Parietal lobe (tissue), 2 donors: ENCODE data around the gene GRIN1. TPM values are rescaled to one million over a fixed set of nuclear protein-coding genes. Genes with fewer than 3 reads are reported as not detected.

Source experiments
- small RNA-seq: library from RNA; depleted of rRNA; stranded (forward); fragments of <200 nt; gene quantifications from one replicate; pipeline ENCODE3, GENCODE V24; 2014; ENCODE audit warnings: low replicate concordance
- total RNA-seq: library from RNA; depleted of rRNA; stranded (reverse); fragments of >200 nt; gene quantifications from one replicate; pipeline ENCODE4 v1.2.3, GENCODE V29; 2014

The GRIN1 gene
- 63.5 TPM for total RNA-seq

DNA sequence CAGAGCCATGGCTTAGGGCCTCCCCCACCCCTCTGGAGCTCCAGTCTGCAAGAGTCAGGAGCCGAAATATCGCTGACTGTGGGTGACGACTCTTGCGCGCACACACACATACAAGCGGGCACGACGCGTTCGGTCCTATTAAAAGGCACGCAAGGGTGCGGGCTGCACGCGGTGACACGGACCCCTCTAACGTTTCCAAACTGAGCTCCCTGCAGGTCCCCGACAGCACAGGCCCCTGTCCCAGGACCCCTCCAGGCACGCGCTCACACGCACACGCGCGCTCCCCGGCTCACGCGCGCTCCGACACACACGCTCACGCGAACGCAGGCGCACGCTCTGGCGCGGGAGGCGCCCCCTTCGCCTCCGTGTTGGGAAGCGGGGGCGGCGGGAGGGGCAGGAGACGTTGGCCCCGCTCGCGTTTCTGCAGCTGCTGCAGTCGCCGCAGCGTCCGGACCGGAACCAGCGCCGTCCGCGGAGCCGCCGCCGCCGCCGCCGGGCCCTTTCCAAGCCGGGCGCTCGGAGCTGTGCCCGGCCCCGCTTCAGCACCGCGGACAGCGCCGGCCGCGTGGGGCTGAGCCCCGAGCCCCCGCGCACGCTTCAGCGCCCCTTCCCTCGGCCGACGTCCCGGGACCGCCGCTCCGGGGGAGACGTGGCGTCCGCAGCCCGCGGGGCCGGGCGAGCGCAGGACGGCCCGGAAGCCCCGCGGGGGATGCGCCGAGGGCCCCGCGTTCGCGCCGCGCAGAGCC is at the start of gene GRIN1:
Gene GRIN1, plus strand, starts transcription at position 433 of the 746 bp plus-strand sequence. CDS start 333 bp downstream, outside the sequence.

DNA sequence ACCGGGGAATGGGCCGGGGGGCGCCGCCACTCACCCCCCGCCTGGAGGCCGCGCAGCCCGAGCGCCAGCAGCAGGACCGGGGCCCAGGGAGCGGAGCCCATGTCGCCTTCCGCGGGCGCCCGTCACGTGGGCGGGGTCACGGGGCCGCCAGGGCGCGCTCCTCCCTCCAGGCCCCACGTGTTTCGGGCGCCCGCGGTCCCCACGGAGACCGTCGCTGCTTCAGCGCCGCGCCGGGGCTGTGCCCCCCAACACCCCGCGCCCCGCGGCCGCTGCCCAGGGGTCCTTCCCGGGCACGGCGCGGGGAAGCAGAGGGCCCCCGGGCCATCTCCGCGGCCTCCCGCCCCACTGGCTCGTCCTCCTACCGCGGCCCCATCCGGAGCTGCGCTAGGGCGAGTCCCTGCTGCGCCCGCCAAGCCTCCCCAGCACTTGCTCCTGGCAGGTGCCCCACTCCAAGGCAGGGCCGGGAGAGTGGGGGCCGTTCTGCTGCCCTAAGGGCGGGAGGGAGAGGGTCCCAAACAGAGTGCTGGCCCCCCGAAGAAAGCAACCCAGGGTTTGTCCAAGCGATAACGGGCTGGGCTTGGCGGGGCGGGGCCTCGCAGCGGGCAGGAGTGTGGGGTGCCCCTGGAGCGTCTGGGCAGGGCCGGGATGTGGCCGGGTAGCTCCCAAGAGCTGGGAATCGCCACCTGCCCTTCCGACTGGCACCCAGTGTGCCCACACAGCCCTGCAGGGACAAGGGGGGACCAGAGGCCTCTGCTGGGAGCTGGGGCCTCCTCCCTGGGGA is 24.2 kb upstream of the GRIN1 start, which contains the start of gene DPP7:
Gene DPP7, minus strand, starts transcription at position 121 of the 781 bp plus-strand sequence. Its CDS starts 20 bp downstream, at position 101.

GRCh38 chr9:137169896-137170358 is 31.0 kb downstream of the GRIN1 start, which contains the start of gene LRRC26:
LRRC26 (minus strand) TSS chr9:137170051; CDS start chr9:137169943, 108 bp downstream.

GRCh38 chr9:137188490-137189296 is 49.7 kb downstream of the GRIN1 start, which contains the start of the genes ANAPC2 and SSNA1:
ANAPC2 (minus strand) TSS chr9:137188560; CDS start chr9:137188532, 28 bp downstream.
SSNA1 (plus strand) TSS chr9:137188676; CDS start chr9:137188727, 51 bp downstream.

GRCh38 chr9:137200311-137201204 is 61.6 kb downstream of the GRIN1 start, which contains the start of gene TPRN:
TPRN (minus strand) TSS chr9:137200741; CDS start chr9:137200711, 30 bp downstream.

GRCh38 chr9:137205126-137206069 is 66.4 kb downstream of the GRIN1 start, which contains the start of the genes NDOR1 and TMEM203:
NDOR1 (plus strand) TSS chr9:137205700; CDS start chr9:137205778, 78 bp downstream.
TMEM203 (minus strand) TSS chr9:137205648; CDS start chr9:137205414, 234 bp downstream.

Small RNA genes within 50 kb of the gene (small RNA-seq; reads per million reads assigned to genes)
- gene MIR3621 (not detected), gene RF00153 (0.18 reads per million)

Other genes with a start within 250 kb of the GRIN1 start
- 64.5 TPM for gene FBXW5, start 194.4 kb upstream of the GRIN1 start, total RNA-seq
- not detected for gene C8G, start 193.9 kb upstream of the GRIN1 start, total RNA-seq
- gene LCN12, start 186.9 kb upstream of the GRIN1 start, total RNA-seq: 0.94 TPM
- gene PTGDS, start 161.7 kb upstream of the GRIN1 start, total RNA-seq: 11.9 TPM
- 0.94 TPM for gene LCNL1, start 156.2 kb upstream of the GRIN1 start, total RNA-seq
- gene PAXX, start 146.7 kb upstream of the GRIN1 start, total RNA-seq: 14.7 TPM
- not detected for gene CLIC3, start 142.6 kb upstream of the GRIN1 start, total RNA-seq
- 45.4 TPM for gene ABCA2, start 110.9 kb upstream of the GRIN1 start, total RNA-seq
- not detected for gene FUT7, start 107.1 kb upstream of the GRIN1 start, total RNA-seq
- gene NPDC1, start 93.0 kb upstream of the GRIN1 start, total RNA-seq: 34.4 TPM
- gene ENTPD2, start 85.1 kb upstream of the GRIN1 start, total RNA-seq: 0.63 TPM
- 2.5 TPM for gene SAPCD2, start 68.6 kb upstream of the GRIN1 start, total RNA-seq
- 0.63 TPM for gene UAP1L1, start 61.6 kb upstream of the GRIN1 start, total RNA-seq
- 72.6 TPM for gene MAN1B1, start 52.2 kb upstream of the GRIN1 start, total RNA-seq
- gene DPP7, start 24.4 kb upstream of the GRIN1 start, total RNA-seq: 36.6 TPM
- 0.31 TPM for gene LRRC26, start 30.9 kb downstream of the GRIN1 start, total RNA-seq
- gene TMEM210, start 32.9 kb downstream of the GRIN1 start, total RNA-seq: not detected
- gene ANAPC2, start 49.4 kb downstream of the GRIN1 start, total RNA-seq: 39.1 TPM
- 21.3 TPM for gene SSNA1, start 49.5 kb downstream of the GRIN1 start, total RNA-seq
- gene TPRN, start 61.6 kb downstream of the GRIN1 start, total RNA-seq: 7.5 TPM
- 31.6 TPM for gene TMEM203, start 66.5 kb downstream of the GRIN1 start, total RNA-seq
- 6.9 TPM for gene NDOR1, start 66.5 kb downstream of the GRIN1 start, total RNA-seq
- gene RNF208, start 83.1 kb downstream of the GRIN1 start, total RNA-seq: 1.9 TPM
- gene CYSRT1, start 86.0 kb downstream of the GRIN1 start, total RNA-seq: not detected
- not detected for gene RNF224, start 88.3 kb downstream of the GRIN1 start, total RNA-seq
- gene SLC34A3, start 91.7 kb downstream of the GRIN1 start, total RNA-seq: not detected
- gene TUBB4B, start 102.1 kb downstream of the GRIN1 start, total RNA-seq: 88.9 TPM
- gene STPG3, start 112.1 kb downstream of the GRIN1 start, total RNA-seq: not detected
- 34.4 TPM for gene NELFB, start 116.2 kb downstream of the GRIN1 start, total RNA-seq
- gene TOR4A, start 138.6 kb downstream of the GRIN1 start, total RNA-seq: 0.31 TPM
- gene NRARP, start 163.1 kb downstream of the GRIN1 start, total RNA-seq: 5.0 TPM